ENCODE results near the gene ANKRD52. TPM values are rescaled to one million over a fixed set of nuclear protein-coding genes. Genes with fewer than 3 reads are reported as not detected.

ANKRD52 gene
- total and polyA plus RNA-seq, 2 of the 8 experiments (the other 6 are each of a cell fraction or from before 2014, with no cell fraction given) = 14.0 to 36.3 TPM

DNA sequence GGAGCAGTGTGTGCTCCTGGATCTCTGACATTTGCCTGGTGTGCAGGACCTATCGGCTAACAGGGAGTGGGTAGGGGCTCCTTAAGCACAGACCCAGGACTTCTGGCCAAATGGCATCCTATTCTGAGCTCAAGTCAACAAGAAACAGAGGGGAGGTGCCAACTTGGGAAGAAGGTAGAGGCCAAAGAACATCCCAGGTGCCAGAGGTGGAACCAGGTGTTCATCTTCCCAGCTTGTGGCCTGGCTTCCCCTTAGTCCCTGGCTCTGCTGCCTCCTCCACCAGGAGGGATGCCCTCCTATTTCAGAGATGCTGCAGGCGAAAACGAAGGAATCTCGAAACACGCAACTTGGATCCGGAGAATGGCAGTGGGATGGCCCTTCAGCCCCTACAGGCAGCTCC, 22.1 kb downstream of the ANKRD52 start:
- TF ChIP-seq EGR1 (IDR thresholded peaks at IDR 0.05; ENCODE audit: borderline replicate concordance, low read depth, low read length) (no peak), RXRA (IDR thresholded peaks at IDR 0.05; ENCODE audit: insufficient read depth, low read depth, low read length) (no peak), RAD21 (IDR thresholded peaks at IDR 0.05 in 1 of 2, conservative IDR thresholded peaks at IDR 0.05 in 1 of 2; ENCODE audit: low read depth in 2 of 2, low read length in 2 of 2) (no peak), TAF7 (optimal IDR thresholded peaks at IDR 0.05; ENCODE audit: borderline replicate concordance, low read depth, low read length) (no peak), EZH2 (IDR thresholded peaks at IDR 0.05; ENCODE audit: low read depth, low read length, severe bottlenecking) (no peak)
- CTCF ChIA-PET (ENCODE audit: partially characterized antibody) = interaction anchor here (0.9 to 3.1 kb wide), 9 partner anchors 9 to 46 kb away, joined by 3 to 22 read pairs (median 4); partner anchors contain the start of genes ANKRD52 and RNF41

More for the DNA sequence above, 22.1 kb downstream of the ANKRD52 start:
- Histone ChIP-seq H2BK15ac (ENCODE audit: low read length) (no peak overlapping the region), H3K56ac (replicated peaks; ENCODE audit: insufficient read length, low read depth, low read length) (no peak overlapping the region), H3K14ac (ENCODE audit: insufficient read length) (no peak overlapping the region), H2BK12ac (ENCODE audit: low read depth, low read length) (no peak overlapping the region), H3K9ac (replicated peaks in 1 of 4; ENCODE audit: extremely low read depth in 1 of 4, low read depth in 3 of 4, low read length in 3 of 4) (no peak overlapping the region), H3K27me3 (replicated peaks in 1 of 4; ENCODE audit: control insufficient read depth in 3 of 4, extremely low read depth in 1 of 4, insufficient read depth in 3 of 4, low read length in 3 of 4) (0 out of 7 replicates have a peak, but pooled peaks cover 0 to 2% (median 0%) of the 10 kb centered on the region in 4 experiments), H3K23me2 (ENCODE audit: low read depth, low read length) (no peaks in the 10 kb centered on the region), H3K79me1 (ENCODE audit: low read depth, low read length) (no peaks in the 10 kb centered on the region), H3K4me1 (replicated peaks in 1 of 4; ENCODE audit: control insufficient read depth in 3 of 4, insufficient read depth in 4 of 4, low read length in 3 of 4) (peaks cover 0 to 4% (median 2%) of the 10 kb centered on the region in 4 experiments; a peak in 4 of 7 replicates), H2AFZ (ENCODE audit: low read length) (no peak overlapping the region), H2AK5ac (ENCODE audit: low read depth, low read length) (no peak overlapping the region), H4K20me1 (replicated peaks in 1 of 2; ENCODE audit: control insufficient read depth in 1 of 2, insufficient read depth in 2 of 2, low read length in 2 of 2) (peaks cover 0 to 3% of the 10 kb centered on the region in 2 experiments), H4K5ac (ENCODE audit: insufficient read length, low read depth, low read length) (no peak overlapping the region), H4K8ac (ENCODE audit: extremely low read depth, insufficient read depth, low read length) (no peak overlapping the region), H3K79me2 (ENCODE audit: control insufficient read depth in 1 of 2, insufficient read depth in 2 of 2, low read length in 2 of 2) (no peaks in the 10 kb centered on the region), H3K27ac (ENCODE audit: low read depth, low read length) (no peak overlapping the region), H4K91ac (replicated peaks; ENCODE audit: insufficient read length, low read length) (no peak overlapping the region), H2BK120ac (replicated peaks; ENCODE audit: low read depth, low read length) (no peak overlapping the region), H3K4me2 (ENCODE audit: insufficient read depth in 1 of 2, low read depth in 2 of 2, low read length in 2 of 2) (no peak overlapping the region), H3K18ac (ENCODE audit: extremely low read depth, low read length) (no peak overlapping the region), H3K4ac (replicated peaks; ENCODE audit: insufficient read length, low read depth, low read length) (no peak overlapping the region), H2BK20ac (ENCODE audit: low read length) (no peak overlapping the region), H3K9me3 (ENCODE audit: insufficient read depth in 2 of 2, low read depth in 1 of 2, low read length in 1 of 2) (no peaks in the 10 kb centered on the region), H3K23ac (ENCODE audit: insufficient read length) (no peak overlapping the region), H2BK5ac (ENCODE audit: low read depth, low read length) (no peak overlapping the region), H3K4me3 (ENCODE audit: extremely low read depth in 1 of 4, insufficient read depth in 2 of 4, low read depth in 3 of 4, low read length in 4 of 4) (no peak overlapping the region), H3K36me3 (ENCODE audit: control insufficient read depth in 2 of 4, insufficient read depth in 4 of 4, low read length in 3 of 4) (peaks cover 0 to 4% (median 2%) of the 10 kb centered on the region in 4 experiments; a peak in 2 of 8 replicates)
- no peak for DNase-seq (ENCODE audit: low read depth in 1 of 2, low spot score in 2 of 2)
- POLR2A ChIA-PET (ENCODE audit: partially characterized antibody) = interaction anchor here (1.0 to 8.6 kb wide), 14 partner anchors 8 to 157 kb away, joined by 3 to 65 read pairs (median 6); partner anchors contain the start of genes ANKRD52, COQ10A, ERBB3 and ESYT1
- no peak for FAIRE-seq
- WGBS, 2 experiments (ENCODE audit: extremely low coverage in 1 of 2, insufficient coverage in 1 of 2, insufficient read length in 1 of 2, insufficient replicate concordance in 2 of 2, low coverage in 1 of 2, low lambda C conversion rate in 2 of 2, missing lambda C conversion rate in 1 of 2) = 96% methylated on average over 6 of the region's 6 CpGs; no CpG with 5 or more reads in 1 of the 2 experiments

Measured in H1 (cell line).